Endothelial cell (in vitro differentiated cells): ENCODE measurements around the gene CCDC141. TPM values are rescaled to one million over a fixed set of nuclear protein-coding genes. Genes with fewer than 3 reads are reported as not detected.

Source experiments
- DNase-seq: peaks from one replicate; pipeline ENCODE4 v3.0.0; 2021; ENCODE audit warnings: low spot score
- H3K27ac Mint-ChIP-seq: one replicate; pipeline ENCODE4 v1.8.0; 2021; ENCODE audit warnings: mixed read lengths, inconsistent platforms; ENCODE audit not compliant: unreplicated experiment
- H3K27me3 Mint-ChIP-seq: one replicate; pipeline ENCODE4 v1.8.0; 2021; ENCODE audit warnings: mild to moderate bottlenecking, moderate library complexity, mixed read lengths, inconsistent platforms; ENCODE audit not compliant: unreplicated experiment
- H3K36me3 Mint-ChIP-seq: one replicate; pipeline ENCODE4 v1.8.0; 2021; ENCODE audit warnings: mild to moderate bottlenecking, low read depth, mixed read lengths, inconsistent platforms; ENCODE audit not compliant: unreplicated experiment
- H3K4me1 Mint-ChIP-seq: one replicate; pipeline ENCODE4 v1.8.0; 2021; ENCODE audit warnings: mild to moderate bottlenecking, mixed read lengths, inconsistent platforms; ENCODE audit not compliant: unreplicated experiment
- H3K4me3 Mint-ChIP-seq: one replicate; pipeline ENCODE4 v1.8.0; 2021; ENCODE audit warnings: mild to moderate bottlenecking, mixed read lengths, inconsistent platforms; ENCODE audit not compliant: unreplicated experiment
- H3K9me3 Mint-ChIP-seq: one replicate; pipeline ENCODE4 v1.8.0; 2021; ENCODE audit warnings: mixed read lengths, inconsistent platforms; ENCODE audit not compliant: unreplicated experiment
- CTCF ChIP-seq: fragments of 200-600 bp; sonication (generic); IDR thresholded peaks from one replicate; pipeline ENCODE4 v1.5.0; 2021; ENCODE audit warnings: antibody characterized with exemption; ENCODE audit not compliant: unreplicated experiment
- total RNA-seq: library from RNA; stranded (reverse); fragmentation: NEBNext Ultra II Directional; extraction: Animal tissue kit (Norgen Biotek cat#: 25700); gene quantifications from one replicate; pipeline ENCODE4 v1.2.1, GENCODE V29; 2021; ENCODE audit not compliant: unreplicated experiment

CCDC141 gene
- total RNA-seq, 1 donor from 2014 or later = 0.67 TPM

GRCh38 chr2:179005976-179006375, 44.0 kb downstream of the CCDC141 start:
- Mint-ChIP-seq H3K4me1 (peaks cover 2% of the 10 kb centered on the region), H3K36me3 (no peaks in the 10 kb centered on the region), H3K9me3 (no peaks in the 10 kb centered on the region), H3K27ac (no peak overlapping the region), H3K4me3 (no peak overlapping the region), H3K27me3 (no peaks in the 10 kb centered on the region)
- no peak for TF ChIP-seq CTCF
- no peak for DNase-seq

- Mint-ChIP-seq H3K9me3 (peaks cover 4% of the 10 kb centered on the region), H3K4me1 (no peaks in the 10 kb centered on the region), H3K4me3 (no peak overlapping the region), H3K27ac (no peak overlapping the region), H3K36me3 (no peaks in the 10 kb centered on the region), H3K27me3 (no peaks in the 10 kb centered on the region)
- no peak for DNase-seq
- no peak for TF ChIP-seq CTCF
Observed at GRCh38 chr2:178999476-178999875, 50.5 kb downstream of the CCDC141 start.

GRCh38 chr2:178998539-178998938, 51.4 kb downstream of the CCDC141 start:
- Mint-ChIP-seq H3K9me3 (peaks cover 4% of the 10 kb centered on the region), H3K36me3 (no peaks in the 10 kb centered on the region), H3K4me1 (no peaks in the 10 kb centered on the region), H3K27me3 (no peaks in the 10 kb centered on the region), H3K27ac (no peak overlapping the region), H3K4me3 (no peak overlapping the region)
- TF ChIP-seq CTCF = no peak
- DNase-seq = no peak

- no peak for TF ChIP-seq CTCF
- DNase-seq = no peak
- H3K4me1 Mint-ChIP-seq = no peaks in the 10 kb centered on the region
- peaks cover 4% of the 10 kb centered on the region for H3K9me3 Mint-ChIP-seq
- H3K4me3 Mint-ChIP-seq = no peak overlapping the region
- no peaks in the 10 kb centered on the region for H3K27me3 Mint-ChIP-seq
- no peaks in the 10 kb centered on the region for H3K36me3 Mint-ChIP-seq
- no peak overlapping the region for H3K27ac Mint-ChIP-seq
Observed at GRCh38 chr2:178997477-178997876, 52.5 kb downstream of the CCDC141 start.

GRCh38 chr2:178997067-178997466, 52.9 kb downstream of the CCDC141 start:
- TF ChIP-seq CTCF = no peak
- no peaks in the 10 kb centered on the region for H3K36me3 Mint-ChIP-seq
- no peaks in the 10 kb centered on the region for H3K4me1 Mint-ChIP-seq
- H3K27ac Mint-ChIP-seq = no peak overlapping the region
- peaks cover 4% of the 10 kb centered on the region for H3K9me3 Mint-ChIP-seq
- no peaks in the 10 kb centered on the region for H3K27me3 Mint-ChIP-seq
- DNase-seq = no peak
- no peak overlapping the region for H3K4me3 Mint-ChIP-seq
